HL-60 (cell line): ENCODE data around the gene GNAL.

Experiments used
- DNase-seq, 2 experiments: peaks; one replicate each; pipeline ENCODE4 v3.0.0-alpha.2; 2010 to 2020; ENCODE audit warnings: low read depth in 1 of 2, low spot score in 1 of 2
- H3K27ac ChIP-seq: fragments of 250-450 bp; sonication (Bioruptor Pico); replicated peaks from 2 replicates; pipeline ENCODE4 v1.5.1; 2020; ENCODE audit warnings: mild to moderate bottlenecking, moderate library complexity
- H3K27me3 ChIP-seq: fragments of 250-450 bp; sonication (Bioruptor Pico); 2 replicates; pipeline ENCODE4 v1.5.1; 2021; ENCODE audit warnings: mild to moderate bottlenecking, moderate library complexity; ENCODE audit not compliant: insufficient read depth, poor library complexity, severe bottlenecking
- H3K4me3 ChIP-seq: replicated peaks from 2 replicates; pipeline ENCODE4 v1.5.1; 2011; ENCODE audit warnings: mild to moderate bottlenecking, control low read depth, low read length; ENCODE audit not compliant: insufficient read depth
- CTCF ChIP-seq: IDR thresholded peaks from one replicate; pipeline ENCODE4 v1.5.1; 2011; ENCODE audit warnings: low read length, control low read depth, inconsistent platforms; ENCODE audit not compliant: insufficient read depth
- GABPA ChIP-seq: IDR thresholded peaks from 2 replicates; pipeline ENCODE4 v1.6.1; 2012; ENCODE audit warnings: low read depth
- POLR2AphosphoS5 ChIP-seq: IDR thresholded peaks from 2 replicates; pipeline ENCODE4 v1.6.1; 2012; ENCODE audit warnings: low read depth
- REST ChIP-seq: IDR thresholded peaks from 2 replicates; pipeline ENCODE4 v1.6.1; 2012; ENCODE audit warnings: low read depth; ENCODE audit not compliant: insufficient replicate concordance
- SPI1 ChIP-seq: IDR thresholded peaks from 2 replicates; pipeline ENCODE4 v1.6.1; 2012; ENCODE audit warnings: low read depth, mild to moderate bottlenecking, borderline replicate concordance

The GNAL gene

GRCh38 chr18:11865071-11865470, 176.0 kb downstream of the GNAL start:
- no peak for DNase-seq
- no peak overlapping the region for H3K27ac ChIP-seq
- no peak for TF ChIP-seq CTCF
- TF ChIP-seq GABPA: no peak
- TF ChIP-seq REST: no peak
- no peak for TF ChIP-seq POLR2AphosphoS5
- TF ChIP-seq SPI1: no peak
- peaks cover 3% of the 10 kb centered on the region for H3K27me3 ChIP-seq
- no peak overlapping the region for H3K4me3 ChIP-seq

GRCh38 chr18:11866329-11866728, 177.3 kb downstream of the GNAL start:
- DNase-seq: no peak

GRCh38 chr18:11866764-11867163, 177.7 kb downstream of the GNAL start:
- no peak overlapping the region for H3K27ac ChIP-seq
- H3K27me3 ChIP-seq: peaks cover 7% of the 10 kb centered on the region
- DNase-seq: no peak
- H3K4me3 ChIP-seq: no peak overlapping the region
- TF ChIP-seq SPI1 (no peak), REST (no peak), CTCF (no peak), POLR2AphosphoS5 (no peak), GABPA (no peak)

More at GRCh38 chr18:11866329-11866728, 177.3 kb downstream of the GNAL start:
- H3K4me3 ChIP-seq: no peak overlapping the region
- peaks cover 7% of the 10 kb centered on the region for H3K27me3 ChIP-seq
- TF ChIP-seq REST: no peak
- no peak for TF ChIP-seq SPI1
- TF ChIP-seq GABPA: no peak
- no peak for TF ChIP-seq POLR2AphosphoS5
- TF ChIP-seq CTCF: no peak
- H3K27ac ChIP-seq: no peak overlapping the region
